Caco-2 (cell line): ENCODE measurements around the gene LMAN2L. TPM values are rescaled to one million over a fixed set of nuclear protein-coding genes. Genes with fewer than 3 reads are reported as not detected.

Source experiments
- BruUV-seq: library from RNA; stranded (reverse); fragments of 400-500 nt; replicated peaks from 2 replicates; lab custom pipeline; 2021; lab: Mats Ljungman, UMichigan
- CTCF ChIA-PET: fragments of 300-600 bp; sonication (Branson Sonifier 250); formaldehyde crosslinking; loops from one replicate; lab custom pipeline; 2022; ENCODE audit warnings: antibody characterized with exemption; lab: Charles Lee
- POLR2A ChIA-PET: fragments of 300-600 bp; sonication (Branson Sonifier 250); formaldehyde crosslinking; loops from one replicate; lab custom pipeline; 2022; ENCODE audit warnings: antibody characterized with exemption; lab: Charles Lee
- DNase-seq, 2 experiments: peaks; one replicate each; pipeline versions ENCODE4 v3.0.0 to v3.0.0-alpha.2; 2020 to 2022
- H3K27me3 ChIP-seq: replicated peaks from 2 replicates; pipeline ENCODE4 v1.6.0; 2011; ENCODE audit warnings: low read length; ENCODE audit not compliant: control insufficient read depth, insufficient read depth
- H3K36me3 ChIP-seq: 2 replicates; pipeline ENCODE4 v1.5.1; 2011; ENCODE audit warnings: low read length; ENCODE audit not compliant: control insufficient read depth, insufficient read depth
- H3K4me1 ChIP-seq: fragments of 250-450 bp; sonication (Bioruptor Pico); 2 replicates; pipeline ENCODE4 v1.5.1; 2020; ENCODE audit warnings: mild to moderate bottlenecking
- H3K4me3 ChIP-seq: 2 replicates; pipeline ENCODE4 v1.5.1; 2011; ENCODE audit warnings: low read depth, mild to moderate bottlenecking, control low read depth, low read length
- H3K9me3 ChIP-seq: fragments of 250-450 bp; sonication (Bioruptor Pico); 2 replicates; pipeline ENCODE4 v1.5.1; 2020; ENCODE audit warnings: mild to moderate bottlenecking, moderate library complexity
- H3K27ac Mint-ChIP-seq: one replicate; pipeline ENCODE4 v1.8.0; 2022; ENCODE audit warnings: mixed read lengths; ENCODE audit not compliant: unreplicated experiment
- H3K27me3 Mint-ChIP-seq: one replicate; pipeline ENCODE4 v1.8.0; 2022; ENCODE audit warnings: mixed read lengths; ENCODE audit not compliant: insufficient read depth, unreplicated experiment
- H3K36me3 Mint-ChIP-seq: one replicate; pipeline ENCODE4 v1.8.0; 2022; ENCODE audit warnings: mild to moderate bottlenecking, mixed read lengths; ENCODE audit not compliant: insufficient read depth, unreplicated experiment
- H3K4me1 Mint-ChIP-seq: one replicate; pipeline ENCODE4 v1.8.0; 2022; ENCODE audit warnings: low read depth, mixed read lengths; ENCODE audit not compliant: unreplicated experiment
- H3K4me3 Mint-ChIP-seq: one replicate; pipeline ENCODE4 v1.8.0; 2022; ENCODE audit warnings: mild to moderate bottlenecking, moderate library complexity, mixed read lengths; ENCODE audit not compliant: unreplicated experiment
- H3K9me3 Mint-ChIP-seq: one replicate; pipeline ENCODE4 v1.8.0; 2022; ENCODE audit warnings: mixed read lengths; ENCODE audit not compliant: unreplicated experiment
- intact Hi-C: fragments of 100-400 bp; cut with micrococcal nuclease; formaldehyde crosslinking; loops from one replicate; pipeline ENCODE4 v1.10.0; 2022; ENCODE audit not compliant: unreplicated experiment
- total RNA-seq: library from RNA; stranded (reverse); gene quantifications from 2 replicates; pipeline ENCODE4 v1.2.3, GENCODE V29; 2022
- TF ChIP-seq, protein P1 (sequence below), 2 experiments: fragments of 200-600 bp in 1 of 2; IDR thresholded peaks; 1 replicate in 1 of 2; 2 replicates in 1 of 2; pipeline versions ENCODE4 v1.5.1 to v1.8.0; 2011 to 2022; ENCODE audit warnings: antibody characterized with exemption in 1 of 2, control low read depth in 1 of 2, inconsistent platforms in 1 of 2, low read depth in 1 of 2, low read length in 1 of 2, mild to moderate bottlenecking in 1 of 2, moderate library complexity in 1 of 2; ENCODE audit not compliant: insufficient read depth in 1 of 2, severe bottlenecking in 1 of 2, unreplicated experiment in 1 of 2

The LMAN2L gene
- total RNA-seq, 1 experiment from 2014 or later, result 27.4 TPM

DNA sequence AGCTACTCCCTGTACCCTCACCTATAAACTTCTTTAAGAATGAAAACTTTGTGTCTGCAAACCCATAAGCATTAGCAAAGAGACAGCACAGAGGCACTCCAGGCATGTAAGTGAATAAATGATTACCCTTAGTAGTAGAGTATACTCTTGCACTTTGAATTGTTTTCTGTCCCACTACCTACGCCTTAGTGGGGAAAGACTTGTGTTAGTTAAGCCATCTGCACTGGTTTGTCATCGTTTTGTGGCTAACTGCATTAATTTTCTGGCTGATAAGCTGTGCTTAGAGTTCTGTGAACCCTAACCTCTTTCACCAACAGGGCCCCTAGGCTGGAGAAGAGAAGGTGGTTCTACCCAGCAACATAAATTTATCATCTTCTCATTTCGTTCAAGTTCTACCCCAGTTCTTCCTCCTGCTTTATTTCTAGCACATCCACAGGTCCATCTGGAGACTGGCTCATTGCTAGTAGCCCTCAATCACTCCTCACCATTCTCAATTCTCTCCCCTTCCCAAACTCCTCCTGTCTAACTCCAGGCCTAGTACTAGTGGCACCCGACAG lies 710 bp downstream of the LMAN2L start:
- TF ChIP-seq, protein P1, sequence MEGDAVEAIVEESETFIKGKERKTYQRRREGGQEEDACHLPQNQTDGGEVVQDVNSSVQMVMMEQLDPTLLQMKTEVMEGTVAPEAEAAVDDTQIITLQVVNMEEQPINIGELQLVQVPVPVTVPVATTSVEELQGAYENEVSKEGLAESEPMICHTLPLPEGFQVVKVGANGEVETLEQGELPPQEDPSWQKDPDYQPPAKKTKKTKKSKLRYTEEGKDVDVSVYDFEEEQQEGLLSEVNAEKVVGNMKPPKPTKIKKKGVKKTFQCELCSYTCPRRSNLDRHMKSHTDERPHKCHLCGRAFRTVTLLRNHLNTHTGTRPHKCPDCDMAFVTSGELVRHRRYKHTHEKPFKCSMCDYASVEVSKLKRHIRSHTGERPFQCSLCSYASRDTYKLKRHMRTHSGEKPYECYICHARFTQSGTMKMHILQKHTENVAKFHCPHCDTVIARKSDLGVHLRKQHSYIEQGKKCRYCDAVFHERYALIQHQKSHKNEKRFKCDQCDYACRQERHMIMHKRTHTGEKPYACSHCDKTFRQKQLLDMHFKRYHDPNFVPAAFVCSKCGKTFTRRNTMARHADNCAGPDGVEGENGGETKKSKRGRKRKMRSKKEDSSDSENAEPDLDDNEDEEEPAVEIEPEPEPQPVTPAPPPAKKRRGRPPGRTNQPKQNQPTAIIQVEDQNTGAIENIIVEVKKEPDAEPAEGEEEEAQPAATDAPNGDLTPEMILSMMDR (IDR thresholded peaks at IDR 0.05; ENCODE audit: insufficient read depth in 1 of 2, low read depth in 1 of 2, low read length in 1 of 2, severe bottlenecking in 1 of 2, unreplicated experiment in 1 of 2), result no peak
- H3K36me3 ChIP-seq, result peaks cover 1% of the 10 kb centered on the region; the same call in 1 of the 2 replicates
- CTCF ChIA-PET, result no interaction called here
- H3K36me3 Mint-ChIP-seq, result peaks cover 27% of the 10 kb centered on the region
- H3K4me1 Mint-ChIP-seq, result peaks cover 15% of the 10 kb centered on the region
- H3K4me3 Mint-ChIP-seq, result peak overlapping the region; percentile 85
- H3K4me3 ChIP-seq, result peak overlapping the region; percentile 81
- no peaks in the 10 kb centered on the region for H3K27me3 ChIP-seq
- TSS peak; percentile 73 for BruUV-seq
- no peaks in the 10 kb centered on the region for H3K27me3 Mint-ChIP-seq
- peaks cover 6% of the 10 kb centered on the region for H3K4me1 ChIP-seq
- no peak for DNase-seq
- H3K9me3 Mint-ChIP-seq, result no peaks in the 10 kb centered on the region
- no peaks in the 10 kb centered on the region for H3K9me3 ChIP-seq
- peak overlapping the region; percentile 99 for H3K27ac Mint-ChIP-seq
- POLR2A ChIA-PET, result interaction anchor here (0.6 to 0.9 kb wide), 2 partner anchors 47 to 49 kb away, joined by 3 to 6 read pairs; no protein-coding TSS in a partner anchor
- intact Hi-C loops, result no loop called here

DNA sequence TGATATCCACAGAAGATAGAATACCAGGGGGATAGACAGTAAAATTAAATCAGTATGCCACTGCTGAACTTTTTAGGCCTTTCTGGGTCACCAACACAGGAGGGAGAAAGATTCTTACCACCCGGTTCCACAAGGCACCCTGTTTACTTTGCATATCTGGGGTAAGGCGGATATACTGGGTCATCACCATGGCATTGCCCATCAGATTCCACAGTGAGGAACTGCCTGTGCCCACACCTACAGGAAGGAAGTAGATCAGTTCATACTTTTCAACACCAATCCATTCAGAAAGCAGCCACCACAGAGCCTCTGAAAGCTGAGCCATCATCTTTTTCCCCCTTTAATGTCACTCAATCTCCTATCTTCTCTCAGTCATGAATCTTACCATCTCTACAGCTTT lies 2.0 kb downstream of the LMAN2L start:
- BruUV-seq, result no TSS peak
- Mint-ChIP-seq H3K4me1 (peaks cover 15% of the 10 kb centered on the region), H3K27me3 (no peaks in the 10 kb centered on the region), H3K4me3 (no peak overlapping the region), H3K27ac (no peak overlapping the region), H3K36me3 (peaks cover 40% of the 10 kb centered on the region), H3K9me3 (no peaks in the 10 kb centered on the region)
- no peaks in the 10 kb centered on the region for H3K9me3 ChIP-seq
- peaks cover 4% of the 10 kb centered on the region; the same call in 1 of the 2 replicates for H3K36me3 ChIP-seq
- intact Hi-C loops, result no loop called here
- H3K4me3 ChIP-seq, result no peak overlapping the region
- peaks cover 6% of the 10 kb centered on the region for H3K4me1 ChIP-seq
- no peak for DNase-seq
- H3K27me3 ChIP-seq, result no peaks in the 10 kb centered on the region
- ChIA-PET CTCF (no interaction called here), POLR2A (no interaction called here)
- TF ChIP-seq, protein P1 (IDR thresholded peaks at IDR 0.05; ENCODE audit: insufficient read depth in 1 of 2, low read depth in 1 of 2, low read length in 1 of 2, severe bottlenecking in 1 of 2, unreplicated experiment in 1 of 2), result no peak

- H3K36me3 ChIP-seq, result peaks cover 4% of the 10 kb centered on the region; the same call in 1 of the 2 replicates
- H3K27me3 ChIP-seq, result no peaks in the 10 kb centered on the region
- no TSS peak for BruUV-seq
- DNase-seq, result no peak
- peaks cover 6% of the 10 kb centered on the region for H3K4me1 ChIP-seq
- no peaks in the 10 kb centered on the region for H3K9me3 Mint-ChIP-seq
- H3K27me3 Mint-ChIP-seq, result no peaks in the 10 kb centered on the region
- H3K4me1 Mint-ChIP-seq, result peaks cover 15% of the 10 kb centered on the region
- POLR2A ChIA-PET, result no interaction called here
- CTCF ChIA-PET, result no interaction called here
- H3K9me3 ChIP-seq, result no peaks in the 10 kb centered on the region
- no peak overlapping the region for H3K27ac Mint-ChIP-seq
- intact Hi-C loops, result no loop called here
- peaks cover 45% of the 10 kb centered on the region for H3K36me3 Mint-ChIP-seq
- H3K4me3 ChIP-seq, result no peak overlapping the region
- TF ChIP-seq, protein P1 (IDR thresholded peaks at IDR 0.05; ENCODE audit: insufficient read depth in 1 of 2, low read depth in 1 of 2, low read length in 1 of 2, severe bottlenecking in 1 of 2, unreplicated experiment in 1 of 2), result no peak
- H3K4me3 Mint-ChIP-seq, result no peak overlapping the region
These were observed 2.6 kb downstream of the LMAN2L start for GRCh38 chr2:96737251-96737650.
